Nephron (organoid): ENCODE measurements around the gene CUL3.

ENCODE experiments used
- H3K27ac Mint-ChIP-seq, 3 experiments: 2 replicates each; pipeline ENCODE4 v1.8.0; 2020; ENCODE audit warnings: mixed read lengths in 3 of 3, mild to moderate bottlenecking in 2 of 3, moderate library complexity in 1 of 3
- H3K27me3 Mint-ChIP-seq: 2 replicates; pipeline ENCODE4 v1.8.0; 2021; ENCODE audit warnings: low read depth, mild to moderate bottlenecking, moderate library complexity, mixed read lengths
- H3K36me3 Mint-ChIP-seq: 2 replicates; pipeline ENCODE4 v1.8.0; 2020; ENCODE audit warnings: low read depth, mixed read lengths
- H3K4me1 Mint-ChIP-seq: 2 replicates; pipeline ENCODE4 v1.8.0; 2020; ENCODE audit warnings: mixed read lengths
- H3K4me3 Mint-ChIP-seq, 3 experiments: 2 replicates each; pipeline ENCODE4 v1.8.0; 2020; ENCODE audit warnings: mild to moderate bottlenecking in 3 of 3, mixed read lengths in 3 of 3, moderate library complexity in 2 of 3
- H3K9me3 Mint-ChIP-seq: 2 replicates; pipeline ENCODE4 v1.8.0; 2020; ENCODE audit warnings: mixed read lengths
- TF ChIP-seq, protein P1 (sequence below), 3 experiments: fragments of 200-600 bp; sonication (generic); IDR thresholded peaks; one replicate each; pipeline ENCODE4 v1.5.0; 2021; ENCODE audit warnings: antibody characterized with exemption in 3 of 3; ENCODE audit not compliant: unreplicated experiment in 3 of 3

CUL3 gene

DNA sequence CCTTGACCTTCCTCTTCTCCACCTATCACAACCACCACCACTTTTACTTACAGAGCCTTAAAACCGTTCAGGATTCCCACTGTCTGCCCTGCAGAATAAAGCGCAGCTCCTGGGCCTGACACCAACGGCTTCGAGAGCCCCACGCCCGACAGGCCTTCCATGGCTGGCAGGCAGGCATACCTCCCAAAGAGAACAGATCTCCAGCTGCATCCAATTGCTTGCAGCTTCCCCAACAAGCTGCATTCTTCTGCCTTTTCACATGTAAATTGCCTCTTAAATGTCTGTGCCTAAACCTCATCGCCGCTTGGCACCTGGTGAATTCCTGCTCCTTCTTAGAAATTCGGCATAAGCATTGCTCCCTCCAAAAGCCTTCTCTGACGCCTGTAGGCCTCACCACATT is 151.7 kb downstream of the CUL3 start:
- Mint-ChIP-seq H3K9me3 (peaks cover 18% of the 10 kb centered on the region), H3K27me3 (peaks cover 13% of the 10 kb centered on the region), H3K4me1 (no peaks in the 10 kb centered on the region), H3K27ac (no peak overlapping the region), H3K36me3 (no peaks in the 10 kb centered on the region), H3K4me3 (no peak overlapping the region)
- TF ChIP-seq, protein P1, sequence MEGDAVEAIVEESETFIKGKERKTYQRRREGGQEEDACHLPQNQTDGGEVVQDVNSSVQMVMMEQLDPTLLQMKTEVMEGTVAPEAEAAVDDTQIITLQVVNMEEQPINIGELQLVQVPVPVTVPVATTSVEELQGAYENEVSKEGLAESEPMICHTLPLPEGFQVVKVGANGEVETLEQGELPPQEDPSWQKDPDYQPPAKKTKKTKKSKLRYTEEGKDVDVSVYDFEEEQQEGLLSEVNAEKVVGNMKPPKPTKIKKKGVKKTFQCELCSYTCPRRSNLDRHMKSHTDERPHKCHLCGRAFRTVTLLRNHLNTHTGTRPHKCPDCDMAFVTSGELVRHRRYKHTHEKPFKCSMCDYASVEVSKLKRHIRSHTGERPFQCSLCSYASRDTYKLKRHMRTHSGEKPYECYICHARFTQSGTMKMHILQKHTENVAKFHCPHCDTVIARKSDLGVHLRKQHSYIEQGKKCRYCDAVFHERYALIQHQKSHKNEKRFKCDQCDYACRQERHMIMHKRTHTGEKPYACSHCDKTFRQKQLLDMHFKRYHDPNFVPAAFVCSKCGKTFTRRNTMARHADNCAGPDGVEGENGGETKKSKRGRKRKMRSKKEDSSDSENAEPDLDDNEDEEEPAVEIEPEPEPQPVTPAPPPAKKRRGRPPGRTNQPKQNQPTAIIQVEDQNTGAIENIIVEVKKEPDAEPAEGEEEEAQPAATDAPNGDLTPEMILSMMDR (IDR thresholded peaks at IDR 0.05; ENCODE audit: unreplicated experiment in 3 of 3), result no peak

DNA sequence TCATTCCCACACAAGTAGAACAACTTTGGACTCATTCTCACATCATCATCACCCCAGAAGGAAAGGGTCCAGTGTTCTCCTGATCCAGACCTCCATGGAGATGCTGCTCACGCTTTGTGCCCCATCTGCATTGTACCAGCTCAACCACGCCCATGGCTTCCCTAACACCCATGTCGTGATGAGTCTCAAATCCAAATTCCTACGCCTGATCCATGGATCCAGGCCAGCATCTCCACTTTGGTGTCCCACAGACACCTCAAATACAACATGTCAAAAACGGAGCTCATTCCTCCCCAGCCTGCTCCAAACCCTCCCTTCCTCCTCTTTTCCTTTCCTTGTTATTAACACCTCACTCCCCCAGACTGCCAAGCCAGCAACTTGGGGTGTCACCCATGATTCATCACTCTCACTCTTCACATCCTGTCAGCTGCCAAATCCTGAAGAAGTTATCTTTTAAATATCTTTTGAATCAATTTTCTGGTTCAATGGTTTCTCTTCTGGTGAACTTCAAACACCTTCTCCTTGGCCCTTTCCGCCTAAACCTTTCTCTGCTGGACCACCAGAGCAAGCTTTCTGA is 153.1 kb downstream of the CUL3 start:
- H3K4me1 Mint-ChIP-seq, result no peaks in the 10 kb centered on the region
- H3K4me3 Mint-ChIP-seq, result no peak overlapping the region
- no peaks in the 10 kb centered on the region for H3K36me3 Mint-ChIP-seq
- H3K9me3 Mint-ChIP-seq, result peaks cover 16% of the 10 kb centered on the region
- TF ChIP-seq, protein P1 (IDR thresholded peaks at IDR 0.05; ENCODE audit: unreplicated experiment in 3 of 3), result no peak
- no peak overlapping the region for H3K27ac Mint-ChIP-seq
- H3K27me3 Mint-ChIP-seq, result peaks cover 13% of the 10 kb centered on the region

DNA sequence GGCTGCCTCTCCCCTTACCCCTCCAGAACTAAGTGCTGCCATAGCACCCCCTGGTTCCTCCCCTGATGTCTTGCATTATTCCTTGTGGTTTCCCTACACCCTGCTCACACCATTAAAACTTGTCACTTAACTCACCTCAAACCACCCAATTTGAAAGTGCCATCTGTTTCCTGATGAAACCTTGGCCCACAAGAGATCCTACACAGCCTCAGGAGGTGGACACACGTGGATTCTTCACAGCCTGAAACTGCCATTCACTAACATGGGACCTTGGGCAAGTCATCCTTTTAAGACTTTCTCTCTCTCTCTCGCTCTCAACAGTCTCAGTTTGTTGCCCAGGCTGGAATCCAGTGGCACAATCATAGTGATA is 155.7 kb downstream of the CUL3 start:
- peaks cover 13% of the 10 kb centered on the region for H3K27me3 Mint-ChIP-seq

DNA sequence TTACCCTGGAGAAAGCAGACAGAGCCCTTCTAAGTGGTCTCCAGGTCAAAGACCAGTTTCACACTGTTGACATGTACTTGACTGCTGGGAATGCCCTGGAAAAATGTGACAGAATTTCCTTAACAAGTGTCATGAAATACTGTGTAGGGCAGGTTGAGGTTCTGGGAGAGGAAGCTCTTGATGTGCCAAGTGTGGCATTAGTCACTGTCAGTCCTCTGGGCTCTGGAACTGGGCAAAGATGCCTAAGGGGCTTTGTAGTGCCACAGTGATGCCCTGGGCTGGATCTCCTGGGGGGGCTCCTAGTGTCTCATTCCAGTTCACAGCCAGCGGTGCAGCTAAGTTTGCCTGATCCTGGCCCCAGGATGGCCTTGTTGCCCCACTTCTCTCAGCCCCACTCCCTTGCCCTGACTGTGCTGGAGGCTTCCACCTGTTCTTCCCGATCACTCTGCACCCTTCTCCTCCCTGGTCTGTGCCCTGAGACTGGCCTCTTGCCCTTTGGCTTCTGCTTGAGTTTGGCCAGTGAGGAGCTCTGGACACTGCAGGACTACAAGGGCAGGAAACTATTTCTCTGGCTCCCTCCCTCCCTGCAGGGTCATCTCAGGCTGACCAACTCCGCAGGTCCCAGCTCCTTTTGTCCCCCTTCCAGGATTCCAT is 156.2 kb downstream of the CUL3 start:
- Mint-ChIP-seq H3K4me1 (no peaks in the 10 kb centered on the region), H3K27me3 (peaks cover 13% of the 10 kb centered on the region), H3K4me3 (no peak overlapping the region), H3K9me3 (peaks cover 26% of the 10 kb centered on the region), H3K36me3 (no peaks in the 10 kb centered on the region), H3K27ac (no peak overlapping the region)
- TF ChIP-seq, protein P1 (IDR thresholded peaks at IDR 0.05; ENCODE audit: unreplicated experiment in 3 of 3), result no peak

More for the DNA sequence above, 155.7 kb downstream of the CUL3 start:
- Mint-ChIP-seq H3K36me3 (no peaks in the 10 kb centered on the region), H3K4me1 (no peaks in the 10 kb centered on the region), H3K27ac (no peak overlapping the region), H3K4me3 (no peak overlapping the region), H3K9me3 (peaks cover 21% of the 10 kb centered on the region)
- TF ChIP-seq, protein P1 (IDR thresholded peaks at IDR 0.05; ENCODE audit: unreplicated experiment in 3 of 3), result no peak

DNA sequence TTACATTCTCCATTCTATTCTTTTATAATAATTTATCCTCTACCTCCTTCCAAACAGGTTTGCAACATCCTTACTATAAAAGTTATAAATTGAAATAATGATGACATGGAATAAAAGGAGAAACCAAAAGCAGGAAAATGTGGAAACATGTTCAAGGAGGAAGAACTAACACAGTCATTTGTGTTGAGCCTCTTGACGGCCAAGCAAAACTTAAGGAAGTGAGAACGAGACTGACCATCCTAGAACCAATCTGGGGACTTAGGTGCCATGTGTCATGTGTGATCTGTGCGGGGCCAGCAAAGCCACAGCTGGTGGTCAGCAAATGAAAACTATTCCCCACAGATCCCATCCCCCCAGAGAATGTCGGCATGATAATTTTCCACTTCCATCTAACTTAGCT is 157.7 kb downstream of the CUL3 start:
- TF ChIP-seq, protein P1 (IDR thresholded peaks at IDR 0.05; ENCODE audit: unreplicated experiment in 3 of 3), result no peak
- Mint-ChIP-seq H3K4me1 (no peaks in the 10 kb centered on the region), H3K36me3 (no peaks in the 10 kb centered on the region), H3K4me3 (no peak overlapping the region), H3K27me3 (peaks cover 13% of the 10 kb centered on the region), H3K9me3 (peaks cover 29% of the 10 kb centered on the region), H3K27ac (no peak overlapping the region)

DNA sequence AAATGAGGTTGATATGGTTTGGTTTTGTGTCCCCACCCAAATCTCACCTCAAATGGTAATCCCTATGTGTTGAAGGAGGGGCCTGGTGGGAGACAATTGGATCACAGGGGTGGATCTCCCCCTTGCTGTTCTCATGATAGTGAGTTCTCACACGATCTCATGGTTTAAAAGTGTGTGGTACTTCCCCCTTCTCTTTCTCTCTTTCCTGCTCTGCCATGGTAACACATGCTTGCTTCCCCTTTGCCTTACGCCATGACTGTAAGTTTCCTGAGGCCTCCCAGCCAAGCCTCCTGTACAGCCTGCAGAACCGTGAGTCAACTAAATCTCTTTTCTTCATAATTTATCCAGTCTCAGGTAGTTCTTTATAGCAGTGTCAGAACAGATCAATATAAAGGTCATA is 158.5 kb downstream of the CUL3 start:
- Mint-ChIP-seq H3K27me3 (peaks cover 5% of the 10 kb centered on the region), H3K27ac (no peak overlapping the region), H3K36me3 (no peaks in the 10 kb centered on the region), H3K4me1 (no peaks in the 10 kb centered on the region), H3K4me3 (no peak overlapping the region), H3K9me3 (peaks cover 23% of the 10 kb centered on the region)
- TF ChIP-seq, protein P1 (IDR thresholded peaks at IDR 0.05; ENCODE audit: unreplicated experiment in 3 of 3), result no peak
